Smooth muscle cell of the brain vasculature (primary cell): ENCODE data around the gene IMP3.

Source experiments
- DNase-seq: peaks from one replicate; pipeline ENCODE4 v3.0.0-alpha.2; 2012; ENCODE audit warnings: low read depth, low spot score

IMP3 gene

DNA sequence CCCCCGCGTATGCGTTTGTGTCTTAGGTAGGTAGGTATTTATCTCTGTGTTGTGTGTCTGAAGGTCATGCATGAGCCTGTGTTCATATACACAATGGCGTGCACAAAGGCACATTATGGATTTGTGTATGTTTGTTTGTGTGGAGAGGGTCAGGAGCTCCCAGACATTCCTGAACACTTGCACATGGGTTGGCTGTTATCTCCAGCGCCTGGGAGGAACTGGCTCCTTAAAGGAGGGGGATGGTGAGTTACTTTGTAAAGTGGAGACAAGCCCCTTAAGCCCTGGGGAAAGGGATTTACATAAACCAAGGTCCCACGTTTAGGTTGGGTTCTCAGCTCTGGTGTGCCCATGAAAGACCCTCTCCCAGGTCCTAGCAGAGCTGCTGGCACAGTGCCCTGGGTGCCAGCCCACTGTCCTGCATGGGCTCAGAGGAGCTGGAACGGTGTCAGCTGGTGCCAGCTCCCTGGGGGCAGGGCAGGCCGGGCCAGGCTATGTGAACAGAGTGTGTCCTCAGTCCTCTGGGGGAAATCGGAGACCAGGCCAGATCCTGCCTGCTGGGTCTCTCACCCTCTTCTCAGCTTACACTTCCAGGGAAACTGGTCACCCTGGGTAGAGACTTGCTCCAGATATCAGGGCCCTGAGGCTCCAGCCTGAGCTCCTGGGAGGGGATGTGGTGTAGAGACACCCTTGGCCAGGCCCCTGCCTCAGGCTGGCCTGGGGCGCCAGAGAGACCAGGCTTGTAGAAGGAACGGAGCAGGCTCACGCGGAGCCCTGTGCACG, 32.8 kb upstream of the IMP3 start:
- DNase-seq = no peak

DNA sequence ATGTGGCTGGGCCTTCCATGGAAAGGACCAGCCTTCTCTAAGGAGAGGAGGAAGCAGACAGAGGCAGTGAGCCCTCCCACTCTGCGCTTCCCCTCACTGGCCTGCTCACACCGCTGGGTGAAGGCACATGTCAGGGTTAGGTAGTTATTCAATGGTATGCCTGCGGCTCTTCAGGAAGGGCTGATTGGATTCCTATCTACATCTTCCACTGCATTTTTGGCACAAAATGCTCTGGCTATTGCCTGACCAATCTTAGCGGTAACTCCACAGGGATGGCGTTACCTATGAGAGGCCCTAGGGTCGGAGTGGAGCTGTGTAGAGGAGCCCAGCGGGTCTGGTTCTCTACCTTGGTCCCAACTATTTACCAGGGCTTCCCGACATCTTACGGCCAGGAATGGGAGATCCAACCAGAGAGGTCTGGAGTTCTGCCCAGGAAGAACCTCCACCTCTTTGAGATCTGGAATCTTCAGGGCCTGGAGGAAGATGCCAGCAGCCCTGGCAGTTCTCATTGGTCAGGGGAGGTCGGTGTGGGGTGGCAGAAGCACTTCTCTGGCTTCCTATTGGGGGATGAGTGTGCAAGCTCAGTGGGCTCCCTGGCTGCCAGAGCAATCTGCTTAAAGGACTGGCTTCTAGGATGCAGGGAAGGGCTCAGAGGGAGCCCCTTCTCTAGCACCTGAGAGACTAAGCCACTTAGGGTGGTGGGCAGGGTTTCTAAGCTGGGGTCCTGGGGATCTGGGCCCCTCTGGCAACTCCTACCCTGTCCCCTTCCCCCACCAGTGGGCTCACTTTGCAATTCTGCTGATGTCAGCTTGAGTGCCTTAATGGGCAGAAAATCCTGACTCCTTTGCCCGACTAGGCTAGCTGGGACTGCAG, 31.9 kb upstream of the IMP3 start:
- DNase-seq = no peak

DNA sequence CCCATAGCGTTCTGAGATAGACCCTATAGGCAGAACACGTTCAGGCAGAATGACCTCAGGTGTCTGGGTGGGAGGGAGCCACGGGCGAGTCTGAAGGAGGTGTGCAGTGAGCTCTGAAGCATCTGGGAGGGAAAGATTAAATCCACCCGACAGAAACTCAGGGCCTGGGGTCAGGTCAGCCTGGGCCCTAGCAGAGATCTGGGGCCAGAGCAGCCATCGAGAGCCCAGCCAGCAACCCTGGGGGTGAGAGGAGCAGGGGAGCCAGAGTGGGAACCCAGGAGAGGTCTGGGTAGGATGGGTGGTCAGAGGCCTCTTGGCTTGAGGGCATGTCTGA, 29.8 kb upstream of the IMP3 start:
- DNase-seq = no peak

DNA sequence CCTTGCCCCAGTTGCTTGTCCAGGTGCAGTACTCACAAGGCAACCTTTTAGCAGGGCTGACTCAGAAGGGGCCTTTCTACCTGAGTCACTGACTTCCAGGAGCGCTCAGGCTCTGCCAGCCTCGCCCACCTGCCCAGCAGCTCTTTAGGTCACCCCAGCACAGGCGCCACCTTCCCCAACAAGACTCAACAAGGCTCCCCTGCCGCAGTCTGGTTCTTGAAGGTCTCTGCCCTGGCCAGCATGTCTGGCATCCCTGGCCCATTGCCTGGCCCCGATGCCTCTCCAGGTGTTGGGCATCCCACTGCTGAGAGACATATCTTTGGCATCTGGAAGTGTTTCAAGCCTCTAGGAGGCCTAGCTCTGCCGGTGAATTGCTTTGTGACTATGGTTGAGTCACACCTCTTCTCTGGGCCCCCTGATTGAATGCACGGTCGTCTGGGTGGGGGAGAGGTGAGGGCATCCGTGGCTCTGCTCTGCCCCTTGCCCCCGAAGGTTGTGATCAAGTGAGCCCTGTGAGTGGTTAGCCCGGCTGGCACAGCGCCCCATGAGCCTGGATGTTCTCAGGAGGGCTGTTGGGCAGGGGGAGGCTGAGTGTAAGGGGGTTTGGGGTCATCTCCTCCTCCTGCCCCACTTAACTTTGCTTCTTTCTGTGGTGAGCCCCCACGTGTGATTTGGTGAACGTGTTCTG, 29.3 kb upstream of the IMP3 start:
- no peak for DNase-seq

DNA sequence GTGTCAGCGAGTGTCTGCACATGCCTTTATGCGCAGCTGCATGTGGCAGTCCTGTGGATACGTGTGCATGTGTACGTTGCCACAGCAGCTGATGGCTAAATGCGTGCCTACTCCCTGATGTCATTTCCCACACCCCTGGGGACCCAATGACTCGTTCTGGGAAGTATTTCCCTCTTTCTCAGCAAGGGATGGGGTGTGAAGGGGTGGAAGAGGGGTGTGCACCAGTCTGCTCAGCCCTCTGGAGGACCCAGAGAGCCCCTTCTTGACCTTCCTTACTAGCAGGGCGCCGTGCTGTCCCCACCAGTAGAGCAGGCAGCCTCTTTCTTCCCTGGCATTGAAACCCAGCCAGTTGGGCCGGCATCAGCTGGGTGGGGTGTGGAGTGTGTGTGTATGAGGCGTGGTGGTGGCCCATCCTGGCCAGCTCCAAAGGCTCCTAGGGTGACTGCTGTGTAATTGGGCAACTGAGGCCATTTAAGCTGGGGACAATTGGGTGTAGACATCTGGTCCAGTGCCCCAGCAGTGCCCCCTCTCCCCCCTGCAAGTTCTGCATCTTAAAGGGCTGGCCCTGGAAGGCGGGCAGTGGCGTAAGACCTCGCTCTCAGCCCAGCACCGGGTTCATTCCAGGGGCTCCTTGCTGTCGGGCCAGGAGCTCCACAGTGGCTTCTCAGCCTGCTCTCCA, 26.9 kb upstream of the IMP3 start:
- DNase-seq = peak; percentile 90

DNA sequence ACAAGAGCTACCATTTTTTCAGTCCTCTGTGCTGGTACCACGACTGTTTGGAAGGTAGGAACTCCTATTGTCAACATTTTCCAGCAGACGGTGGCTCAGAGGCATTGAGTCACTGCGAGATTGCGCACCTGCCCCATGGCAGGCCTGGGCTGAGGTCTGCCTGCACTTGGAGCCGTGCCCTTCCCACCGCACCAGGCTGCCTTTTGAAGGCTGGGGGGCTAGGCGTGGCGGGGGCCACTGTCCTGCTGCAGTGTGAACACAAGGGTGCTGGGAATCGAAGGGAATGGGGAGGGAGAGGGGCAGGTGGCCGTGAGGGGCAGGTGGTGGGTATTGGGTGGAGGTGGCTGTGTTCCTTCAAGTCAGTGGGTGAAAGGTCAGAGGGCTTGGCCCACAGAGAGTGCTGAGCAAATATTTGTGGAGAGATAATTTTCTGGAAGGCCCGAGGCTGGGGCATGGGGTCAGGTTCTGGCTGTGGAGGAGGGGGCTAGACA, 24.0 kb upstream of the IMP3 start:
- no peak for DNase-seq

DNA sequence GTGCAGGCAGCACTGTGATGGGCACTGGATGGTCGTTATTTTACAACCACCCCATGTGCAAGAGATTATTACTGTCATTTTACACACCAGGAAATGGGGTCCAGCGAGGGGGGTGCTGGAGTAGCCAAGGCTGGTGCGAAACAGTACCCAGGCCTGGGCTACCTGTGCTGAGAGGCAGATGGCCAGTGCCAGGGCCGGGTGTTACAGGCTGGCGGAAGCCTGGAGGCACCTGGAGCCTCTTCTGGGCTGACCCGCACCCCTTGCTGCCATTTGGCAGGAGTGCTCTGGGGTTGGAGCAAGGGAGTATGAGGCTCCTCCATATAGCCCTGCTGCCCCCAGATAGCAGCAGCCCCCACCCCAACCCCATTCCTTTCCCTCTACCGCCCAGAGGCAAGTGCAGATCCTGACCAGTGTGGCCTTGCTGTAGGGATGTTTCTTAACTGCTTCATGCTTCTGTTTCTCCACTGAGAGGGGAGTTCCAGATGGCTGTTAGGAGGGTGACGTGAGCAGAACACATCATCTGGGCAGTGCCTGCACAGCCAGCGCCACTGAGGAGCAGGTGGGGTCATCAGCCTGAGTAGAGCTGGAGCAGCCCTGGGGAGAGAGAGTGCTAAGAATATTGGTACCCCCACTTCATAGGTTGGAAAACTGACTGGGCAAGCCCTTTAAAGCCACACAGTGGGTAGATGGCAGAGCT, 22.9 kb upstream of the IMP3 start:
- DNase-seq = no peak

DNA sequence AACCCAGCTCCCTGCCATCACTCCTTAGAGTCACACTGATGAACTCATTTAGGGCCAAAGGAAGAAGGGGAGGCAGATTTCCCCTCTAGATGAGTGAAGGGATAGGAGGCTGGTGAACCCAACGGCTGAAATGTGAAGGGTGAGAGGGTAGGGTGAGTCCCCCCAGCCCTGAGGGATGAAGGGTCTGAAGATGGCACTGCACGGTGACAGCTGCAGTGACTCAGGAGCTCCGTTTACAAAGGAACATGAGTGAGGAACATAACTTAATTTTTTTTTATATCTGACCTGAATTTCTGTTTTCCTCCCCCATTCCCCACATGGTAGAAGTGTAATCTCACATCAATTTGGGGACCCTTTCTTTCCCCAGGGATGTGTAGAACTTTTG, 21.7 kb upstream of the IMP3 start:
- no peak for DNase-seq

DNA sequence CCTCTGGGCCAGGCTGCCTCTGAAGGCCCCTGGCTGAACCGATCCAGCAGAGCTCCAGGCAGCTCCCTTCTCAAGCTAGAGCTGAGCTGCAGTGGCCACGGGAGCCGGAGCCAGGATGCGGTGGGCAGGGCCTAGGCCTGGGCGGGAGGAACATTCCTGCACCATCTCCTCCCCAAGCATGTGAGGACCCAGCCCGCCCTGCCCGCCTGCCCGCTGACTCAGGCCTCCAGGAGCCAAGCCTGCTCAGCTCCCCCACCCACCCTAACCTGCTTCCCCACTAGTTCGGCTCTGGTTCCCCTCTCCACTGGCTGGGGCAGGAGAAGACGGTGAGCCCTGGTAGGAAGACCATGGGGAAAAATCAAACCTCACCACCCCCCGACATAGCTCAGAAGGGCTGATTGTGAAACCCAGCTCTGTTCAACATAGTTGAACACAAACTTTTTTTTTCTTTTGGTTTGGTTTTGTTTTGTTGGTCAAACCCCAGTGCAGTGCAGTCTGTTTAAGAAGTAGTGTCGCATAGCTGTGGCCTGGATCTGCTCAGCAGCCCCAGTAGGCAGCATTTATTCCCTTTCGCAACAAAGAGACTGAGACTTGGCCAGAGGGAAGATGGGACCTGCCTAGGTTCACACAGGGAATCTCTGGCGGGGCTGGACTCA, 21.2 kb upstream of the IMP3 start:
- peak; percentile 78 for DNase-seq

DNA sequence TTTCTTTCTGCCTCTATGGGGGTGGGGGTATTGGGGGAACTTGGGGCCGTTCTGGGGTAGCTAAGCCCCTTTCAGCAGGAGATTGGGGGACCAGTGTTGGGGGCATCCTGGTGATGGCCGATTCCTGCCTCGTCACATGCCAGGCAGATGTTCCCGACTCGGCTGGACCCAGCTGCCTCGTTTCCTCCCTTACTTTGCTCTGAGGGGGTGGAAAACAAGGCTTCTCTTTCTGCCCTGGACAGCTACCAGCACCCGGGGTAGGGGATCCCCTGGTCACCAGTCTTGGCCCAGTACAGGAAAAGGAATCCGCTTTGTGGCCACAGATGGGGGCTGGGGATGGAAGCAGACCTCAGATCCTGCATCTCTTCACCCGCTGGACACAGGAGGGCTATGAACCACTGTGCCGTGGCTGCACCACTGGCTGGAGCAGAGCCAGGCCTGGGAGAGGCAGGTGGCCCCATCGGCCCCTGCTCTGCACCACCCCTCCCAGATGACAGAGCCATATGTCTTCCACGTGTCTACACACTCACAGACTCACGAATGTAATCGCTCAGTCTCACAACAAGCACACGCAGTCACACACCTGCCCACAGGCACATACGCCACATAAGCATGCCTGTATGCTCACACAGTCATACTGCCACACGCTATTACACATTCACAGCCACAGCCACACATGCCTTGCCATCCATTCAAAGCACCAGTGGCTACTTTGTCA, 20.1 kb upstream of the IMP3 start:
- DNase-seq = no peak

DNA sequence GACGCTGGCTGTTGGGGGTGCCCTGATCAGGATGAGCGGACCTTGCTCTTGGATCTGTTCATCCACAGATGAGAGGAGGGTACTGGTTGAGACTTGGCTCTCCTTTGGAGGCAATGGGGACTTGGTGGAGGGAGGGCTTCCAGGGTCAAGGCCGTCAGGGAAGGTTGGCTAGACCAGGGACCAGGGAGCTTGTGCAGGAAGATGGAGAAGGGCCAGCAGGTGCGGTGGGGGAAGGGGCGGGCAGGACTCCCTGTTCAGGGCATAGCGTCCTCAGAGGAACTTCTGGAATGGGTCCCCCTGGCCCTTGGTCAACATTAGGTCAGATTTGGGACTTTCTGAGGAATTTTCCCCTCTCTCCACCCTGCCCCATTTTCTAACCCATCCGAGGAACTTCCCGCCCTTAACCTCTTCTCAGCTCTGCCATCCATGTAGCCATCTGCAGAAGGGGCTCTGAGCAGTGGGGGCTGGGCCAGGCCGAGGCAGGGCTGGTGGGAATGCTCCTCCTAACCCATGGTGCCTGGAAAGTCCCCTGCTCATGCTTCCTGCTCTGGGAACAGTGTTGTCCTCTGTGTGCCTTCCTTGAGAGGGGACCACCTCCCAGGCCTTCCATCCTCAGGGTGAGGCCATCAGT, 19.2 kb upstream of the IMP3 start:
- no peak for DNase-seq

DNA sequence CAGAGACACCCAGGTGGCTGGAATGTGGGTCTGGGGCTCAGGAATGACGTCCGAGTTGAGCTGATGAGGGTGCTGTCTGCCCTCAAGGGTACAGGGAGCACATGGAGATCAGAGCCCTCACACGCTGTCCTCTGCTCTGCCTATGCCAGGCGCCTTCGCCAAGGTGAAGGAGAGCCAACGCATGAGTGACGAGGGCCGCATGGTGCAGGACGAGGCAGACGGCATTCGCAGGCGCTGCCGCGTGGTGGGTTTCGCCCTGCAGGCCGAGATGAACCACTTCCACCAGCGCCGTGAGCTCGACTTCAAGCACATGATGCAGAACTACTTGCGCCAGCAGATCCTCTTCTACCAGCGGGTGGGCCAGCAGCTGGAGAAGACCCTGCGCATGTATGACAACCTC, 16.8 kb upstream of the IMP3 start:
- no peak for DNase-seq

DNA sequence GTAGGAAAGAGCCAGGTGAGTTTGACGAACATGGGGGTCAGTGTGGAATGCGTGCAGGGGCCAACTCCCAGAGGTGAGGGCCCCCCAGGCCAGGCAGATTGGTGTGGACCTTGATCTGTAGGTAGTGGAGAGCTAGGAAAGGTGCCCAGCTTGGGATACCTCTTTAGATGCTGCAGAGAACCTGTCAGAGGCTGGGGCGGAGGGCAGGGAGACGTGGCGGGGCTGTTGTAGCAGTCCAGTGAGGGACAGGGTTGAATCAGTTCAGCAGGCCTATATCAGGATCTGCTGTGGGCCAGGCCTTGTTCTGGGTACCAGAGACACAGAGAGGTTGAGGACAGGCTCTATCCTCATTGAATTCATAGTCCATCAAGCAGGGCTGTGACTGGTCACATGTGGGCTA, 16.3 kb upstream of the IMP3 start:
- no peak for DNase-seq

DNA sequence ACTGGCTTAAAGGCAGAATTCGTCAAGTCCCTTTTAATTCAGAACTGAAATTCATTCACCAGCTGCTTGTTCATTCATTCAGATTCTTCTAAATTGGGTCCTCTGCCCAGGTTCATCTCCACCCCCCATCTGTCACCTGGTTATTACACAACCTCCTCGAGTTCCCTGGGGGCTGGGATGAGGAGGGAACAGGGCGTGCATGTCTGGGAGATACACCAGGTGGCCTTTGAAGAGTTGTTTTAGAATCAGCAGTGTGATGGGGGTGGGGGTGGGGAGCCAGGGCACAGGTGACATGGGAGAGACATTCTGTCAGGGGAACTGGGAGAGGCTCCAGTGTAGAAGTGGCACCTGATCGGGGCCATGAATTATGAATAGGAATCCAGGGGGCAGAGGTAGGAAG, 15.9 kb upstream of the IMP3 start:
- DNase-seq = no peak

DNA sequence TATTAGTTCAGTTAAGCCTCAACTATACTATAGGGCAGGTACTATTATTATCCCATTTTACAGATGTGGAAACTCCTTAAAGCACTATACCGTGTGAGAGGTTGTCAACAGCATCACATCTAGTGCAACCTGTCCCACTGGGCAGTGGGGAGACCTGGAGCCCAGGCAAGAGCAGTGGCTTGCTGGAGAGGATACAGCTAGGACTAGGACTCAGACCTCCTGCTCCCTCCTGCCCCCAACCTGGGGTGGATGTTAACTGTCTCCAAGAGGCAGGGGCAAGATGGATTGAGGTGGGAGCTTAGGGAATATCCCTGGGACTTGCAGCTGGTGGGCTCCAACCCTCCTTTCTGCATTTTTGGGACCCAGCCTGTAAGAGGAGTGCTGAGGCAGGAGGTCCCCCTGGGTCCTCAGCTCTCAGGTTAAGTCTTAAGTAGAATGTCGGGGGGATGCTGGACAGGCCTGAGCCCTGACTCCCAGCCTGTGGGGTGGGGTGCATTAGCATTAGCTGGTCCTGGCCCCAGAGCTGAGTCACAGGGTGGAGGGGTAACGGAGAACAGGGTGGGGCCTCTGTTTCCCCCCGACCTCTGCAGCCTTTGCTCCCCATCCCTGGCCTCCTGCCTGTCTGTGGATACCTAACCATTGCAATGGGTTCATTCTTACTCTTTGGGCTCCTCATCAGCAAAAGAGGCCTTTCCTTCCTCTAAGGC, 14.3 kb upstream of the IMP3 start:
- DNase-seq = no peak

DNA sequence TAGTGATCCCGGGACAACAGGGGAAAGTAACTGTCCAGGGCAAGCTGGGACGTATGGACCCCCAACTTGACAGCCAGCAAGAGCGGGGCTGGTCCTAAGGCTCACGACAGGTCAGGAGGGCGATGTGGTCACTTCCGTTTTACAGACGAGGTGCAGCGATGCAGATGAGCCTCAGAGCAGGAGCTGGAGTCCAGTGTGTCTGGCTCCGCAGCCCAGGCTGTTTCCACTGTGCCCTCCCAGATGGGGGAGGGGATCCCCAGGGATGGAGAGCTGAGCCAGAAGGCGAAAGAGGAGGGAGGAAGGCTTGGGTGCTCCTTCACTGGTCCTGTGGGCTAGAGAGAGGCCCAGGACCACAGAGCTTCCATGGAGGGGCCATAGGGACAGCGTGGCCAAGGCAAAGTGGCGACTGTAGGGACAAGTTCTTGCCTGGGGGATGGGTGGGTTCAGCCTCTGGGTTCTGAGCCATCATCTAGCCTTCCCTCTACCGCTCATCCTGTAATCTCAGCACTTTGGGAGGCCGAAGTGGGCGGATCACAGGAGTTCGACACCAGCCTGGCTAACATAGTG, 13.4 kb upstream of the IMP3 start:
- DNase-seq = no peak

DNA sequence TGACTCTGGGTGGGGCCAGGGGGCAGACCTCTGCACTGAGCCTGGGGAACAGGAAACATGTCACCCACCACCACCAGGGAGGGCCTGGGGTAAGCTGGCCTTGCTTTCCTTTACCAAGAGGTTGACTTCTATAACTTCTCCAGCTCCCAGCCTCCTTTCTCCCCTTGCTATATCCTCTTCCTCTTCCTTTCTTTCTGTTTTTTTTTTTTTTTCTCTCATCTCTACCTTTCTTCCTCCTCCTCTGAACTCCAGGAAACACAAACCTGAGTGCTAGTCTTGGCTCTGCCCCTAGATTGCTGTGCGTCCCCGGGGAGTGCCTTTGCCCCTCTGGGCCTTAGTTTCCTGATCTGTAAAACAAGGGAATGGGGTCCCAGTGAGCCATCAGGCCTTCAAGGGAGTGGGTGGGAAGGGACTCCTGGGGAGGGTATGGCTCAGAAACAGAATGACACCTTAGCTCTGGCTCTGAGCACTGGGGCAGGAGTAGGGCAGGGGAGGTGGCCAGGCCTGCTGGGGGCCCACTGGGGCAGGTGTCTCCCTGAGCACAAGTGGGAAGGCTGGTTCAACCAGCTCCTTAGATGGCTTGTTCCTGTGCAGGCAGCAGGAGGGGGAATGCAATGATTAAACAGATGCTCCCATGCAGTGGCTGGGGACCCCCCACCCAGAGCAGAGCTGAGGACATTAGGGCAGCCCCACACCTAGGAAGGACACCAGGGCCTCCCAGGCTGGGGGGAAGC, 12.0 kb upstream of the IMP3 start:
- DNase-seq = no peak
